Stimulated activated CD8-positive, alpha-beta memory T cell treated with anti-CD3 and anti-CD28 coated beads, Interleukin-7, amount 100 ng/mL, for 48 hours (primary cell): ENCODE measurements around the gene SRBD1.

Experiments
- DNase-seq, 2 donors: peaks; one replicate each; pipeline ENCODE4 v3.0.0-alpha.2; 2020; ENCODE audit warnings: low read depth in 1 of 2; ENCODE audit errors: extremely low read depth in 1 of 2

SRBD1 gene

DNA sequence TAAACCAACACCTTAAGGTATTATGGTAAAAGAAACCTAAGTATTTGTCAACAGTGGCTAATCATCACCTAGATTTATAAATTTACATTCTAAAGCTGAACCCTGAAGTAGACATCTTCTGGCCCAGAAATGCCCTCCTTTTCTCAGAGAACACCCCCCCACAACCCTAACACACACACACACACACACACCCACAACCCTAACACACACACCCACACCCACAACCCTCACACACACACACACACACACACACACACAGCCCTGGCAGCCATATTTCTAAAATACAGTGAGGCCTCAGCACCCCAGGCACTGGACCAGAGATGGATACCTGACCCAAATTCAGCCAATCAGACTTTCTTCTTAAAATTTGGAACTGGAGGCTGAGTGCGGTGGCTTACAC lies 14.3 kb downstream of the SRBD1 start:
- DNase-seq, result no peak

DNA sequence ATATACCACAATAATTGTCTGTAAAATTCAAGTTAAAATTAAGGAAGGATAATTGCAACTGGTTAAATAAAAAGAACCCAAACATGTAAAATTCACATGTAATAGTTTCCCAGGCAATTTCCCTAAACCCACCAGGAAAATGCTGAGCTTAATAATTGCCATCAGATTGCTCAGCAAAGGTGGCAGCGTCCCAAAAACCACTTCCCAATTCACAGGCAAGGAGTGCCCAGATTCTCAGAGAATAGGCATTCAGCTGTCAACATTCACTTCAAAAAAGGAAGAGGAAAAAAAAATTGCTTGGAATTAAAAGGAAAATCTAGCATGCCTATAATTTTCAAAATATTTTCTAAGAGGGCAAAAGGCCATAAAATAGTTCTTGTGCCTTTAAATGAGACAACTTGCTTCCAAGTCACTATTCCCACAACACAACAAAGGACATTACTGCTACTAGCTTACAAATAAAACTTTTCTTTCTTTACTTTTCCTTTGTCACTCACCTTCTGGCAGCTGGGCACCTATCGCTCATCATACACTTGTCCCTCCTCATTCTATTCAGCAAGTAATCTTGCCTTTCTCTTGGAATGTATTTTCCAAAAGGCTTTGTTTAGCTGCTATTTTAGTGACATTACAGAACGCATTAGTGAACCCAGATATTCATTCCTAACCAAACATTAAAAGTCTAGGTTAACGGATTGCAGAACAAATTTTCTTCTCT lies 15.2 kb downstream of the SRBD1 start:
- DNase-seq, result no peak

DNA sequence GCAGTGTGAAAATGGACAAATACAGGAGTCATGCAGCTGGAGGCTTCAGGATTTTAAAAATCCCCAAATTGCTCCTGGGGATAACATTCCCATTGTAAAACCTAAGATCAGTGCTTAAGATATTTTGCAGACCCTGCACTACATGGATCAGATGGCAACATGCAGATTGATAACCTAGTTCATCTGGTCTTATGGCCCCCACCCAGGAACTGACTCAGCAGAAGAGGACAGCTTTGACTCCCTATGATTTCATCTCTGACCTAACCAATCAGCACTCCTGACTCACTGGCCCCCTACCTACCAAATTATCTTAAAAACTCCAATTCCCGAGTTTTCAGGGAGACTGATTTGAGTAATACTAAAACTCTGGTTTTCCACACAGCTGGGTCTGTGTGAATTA lies 20.0 kb downstream of the SRBD1 start:
- DNase-seq, result no peak

DNA sequence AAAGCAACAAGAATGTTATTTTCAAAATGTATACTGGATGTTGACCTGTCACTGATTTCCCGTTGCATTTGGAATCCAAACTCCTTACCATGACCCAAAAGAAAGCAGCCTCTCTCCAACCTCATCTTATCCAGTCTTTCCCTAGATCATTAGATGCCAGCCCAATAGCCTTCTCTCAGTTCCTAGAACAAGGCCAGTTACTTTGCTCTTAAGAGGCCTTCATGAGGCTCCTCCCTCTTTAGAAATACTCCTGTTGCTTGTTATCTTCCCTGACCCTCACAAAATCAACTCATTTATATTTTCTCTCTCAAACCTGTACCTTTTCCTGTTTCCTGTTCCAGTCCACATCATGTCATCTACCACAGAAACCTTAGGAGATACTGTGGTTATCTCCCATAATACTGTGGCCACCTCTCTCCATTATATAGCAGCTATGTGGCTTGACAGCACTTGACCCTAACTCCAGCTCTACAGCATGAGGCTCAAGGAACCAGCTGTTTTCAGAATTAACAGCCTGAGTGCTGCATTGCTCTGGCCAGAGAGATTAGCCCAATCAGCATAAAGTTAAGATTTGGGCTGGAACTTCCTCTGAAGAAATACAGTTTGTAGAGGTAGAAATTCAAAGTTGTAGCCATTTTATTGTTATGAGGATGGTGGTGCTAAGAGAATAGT lies 22.8 kb downstream of the SRBD1 start:
- no peak for DNase-seq

DNA sequence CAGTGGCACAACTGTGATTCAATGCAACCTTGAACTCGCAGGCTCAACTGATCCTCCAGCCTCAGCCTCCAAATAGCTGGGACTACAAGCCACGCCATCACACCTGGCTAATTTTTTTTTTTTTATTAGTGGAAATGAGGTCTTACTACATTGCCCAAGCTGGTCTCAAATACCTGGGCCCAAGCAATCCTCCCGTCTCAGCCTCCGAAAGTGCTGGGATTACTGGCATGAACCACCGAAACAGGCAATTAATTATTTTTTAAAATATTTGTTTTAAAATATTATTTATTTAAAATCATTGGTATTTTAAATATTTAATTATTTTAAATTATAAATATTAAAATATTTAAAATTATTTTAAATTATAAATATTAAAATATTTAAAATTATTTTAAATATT lies 24.5 kb downstream of the SRBD1 start:
- no peak for DNase-seq

DNA sequence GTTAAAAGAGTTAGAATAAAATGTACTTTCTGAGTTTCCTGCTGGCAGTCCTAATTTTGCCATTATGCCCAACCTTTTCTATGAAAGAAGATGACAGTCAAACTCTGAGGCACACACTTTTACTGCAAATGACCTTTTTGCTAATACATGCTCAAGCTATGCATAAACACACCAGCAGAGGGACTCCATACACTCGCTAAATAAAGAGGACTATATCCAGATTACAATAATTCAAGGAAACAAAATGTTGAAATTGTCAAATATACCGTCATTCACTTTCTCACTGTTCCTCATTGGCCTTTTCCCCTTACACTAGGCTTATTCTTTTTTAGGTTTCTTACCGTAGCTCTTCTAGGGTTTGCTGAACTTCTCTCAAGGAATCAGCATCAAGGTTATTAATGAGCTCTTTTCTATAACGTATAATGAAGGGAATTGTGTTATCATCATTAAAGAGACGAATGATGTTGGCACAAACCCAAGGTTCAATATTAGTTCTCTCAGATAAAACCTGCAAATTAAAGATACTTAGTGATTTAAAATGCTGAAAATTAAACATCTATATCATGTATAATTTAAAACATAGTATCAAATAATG lies 25.7 kb downstream of the SRBD1 start:
- no peak for DNase-seq

DNA sequence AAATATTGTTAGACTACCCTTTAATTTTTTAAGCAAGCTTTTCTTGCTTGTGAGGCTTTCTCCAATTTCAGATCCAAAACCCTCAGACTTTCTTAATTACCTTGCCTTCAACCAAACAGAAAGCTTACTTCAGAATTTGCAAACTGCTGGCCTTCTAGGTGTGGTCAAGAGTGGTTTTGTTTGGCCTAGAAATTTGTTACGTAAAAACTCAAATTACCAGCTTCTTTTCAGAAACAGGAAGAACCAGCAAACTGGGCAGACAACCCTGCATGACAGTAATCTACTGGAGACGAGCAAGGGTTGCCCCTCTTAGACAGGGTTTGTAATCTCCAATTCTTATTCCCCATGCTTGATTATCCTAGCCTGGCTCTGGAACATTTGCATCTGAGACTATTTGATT lies 27.1 kb downstream of the SRBD1 start:
- DNase-seq, result no peak

DNA sequence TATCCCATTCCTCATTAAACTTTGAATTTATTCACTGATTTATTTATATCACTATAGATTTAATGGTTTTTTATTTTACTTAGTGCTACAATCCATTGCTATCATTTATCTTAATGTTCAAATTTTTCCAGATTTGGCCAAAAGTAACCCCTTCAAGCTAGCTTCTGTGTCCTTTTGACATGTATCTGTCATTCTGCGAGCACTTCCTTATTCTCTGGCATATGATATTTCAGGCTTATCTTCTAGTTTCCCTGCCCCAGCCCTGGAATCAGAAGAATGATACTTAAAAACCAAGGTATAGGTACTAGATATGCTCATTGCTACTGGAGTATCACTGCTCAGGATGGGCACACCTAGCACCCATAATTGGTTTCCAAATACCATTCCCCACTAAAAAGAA lies 28.5 kb downstream of the SRBD1 start:
- no peak for DNase-seq

DNA sequence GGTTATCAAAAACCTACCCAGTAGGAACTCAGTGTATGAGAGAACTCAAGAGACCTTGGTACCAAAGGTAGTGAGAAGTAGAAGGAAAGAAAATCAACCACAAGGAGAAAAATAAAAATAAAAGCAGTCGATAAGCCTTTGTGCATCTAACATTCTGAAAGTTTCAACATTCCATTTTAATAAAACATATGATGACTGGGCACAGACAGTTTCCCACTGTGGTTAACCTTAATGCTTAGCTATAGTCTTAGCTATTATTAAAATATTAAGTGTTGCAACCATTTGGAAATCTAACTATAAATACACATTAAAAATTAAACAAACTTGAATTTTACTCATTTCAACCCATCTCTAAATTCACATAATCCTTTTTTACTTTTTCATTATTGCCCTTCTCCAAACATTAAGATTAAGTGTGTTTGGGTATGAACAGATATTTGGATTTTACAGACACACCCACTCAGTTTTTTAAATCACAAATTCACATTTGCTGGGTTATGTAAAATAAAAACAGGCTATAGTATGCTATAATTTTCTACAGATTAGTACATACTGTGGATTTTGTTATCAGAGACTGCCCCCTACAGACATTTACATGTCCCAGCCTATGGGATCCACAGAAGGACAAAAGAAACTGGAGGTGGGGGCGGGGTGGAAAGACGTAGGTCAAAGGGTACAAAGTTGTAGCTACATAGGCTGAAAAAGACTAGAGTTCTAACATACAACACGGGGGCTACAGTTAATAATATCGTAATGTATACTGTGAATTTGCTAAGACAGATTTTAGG lies 32.8 kb downstream of the SRBD1 start:
- DNase-seq, result no peak

DNA sequence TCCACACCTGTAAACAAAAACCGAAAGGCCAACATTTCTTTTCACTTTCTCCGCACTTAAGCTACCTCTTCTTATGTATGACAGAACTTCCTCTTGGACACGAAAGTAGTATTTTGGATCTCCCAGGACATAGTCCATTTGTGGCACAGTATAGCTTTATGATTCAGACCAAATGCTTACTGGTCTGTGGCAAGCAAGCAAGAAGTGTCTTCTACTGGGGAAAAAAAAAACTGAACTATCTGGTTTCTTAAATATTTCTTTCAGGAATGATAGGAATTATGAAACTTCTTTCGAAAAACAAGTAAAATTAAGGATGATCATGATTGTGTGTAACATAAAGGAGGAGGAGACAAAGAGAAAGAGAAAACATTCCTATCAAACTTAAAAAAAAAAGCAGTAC lies 33.6 kb downstream of the SRBD1 start:
- DNase-seq, result no peak

DNA sequence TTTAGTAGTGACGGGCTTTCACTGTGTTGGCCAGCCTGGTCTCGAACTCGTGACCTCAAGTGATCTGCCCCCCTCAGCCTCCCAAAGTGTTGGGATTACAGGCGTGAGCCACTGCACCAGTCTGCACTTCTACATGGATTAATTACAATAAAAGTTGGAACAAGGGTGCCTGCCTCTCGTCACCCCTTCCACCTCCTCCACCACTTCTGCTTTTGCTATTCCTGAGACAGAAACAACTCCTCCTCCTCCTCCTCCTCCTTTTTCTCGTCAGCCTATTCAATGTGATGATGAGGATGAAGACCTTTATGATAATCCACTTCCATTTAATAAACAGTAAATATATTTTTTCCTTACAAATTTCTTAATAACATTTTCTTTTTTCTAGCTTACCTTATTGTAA lies 35.2 kb downstream of the SRBD1 start:
- DNase-seq, result no peak

DNA sequence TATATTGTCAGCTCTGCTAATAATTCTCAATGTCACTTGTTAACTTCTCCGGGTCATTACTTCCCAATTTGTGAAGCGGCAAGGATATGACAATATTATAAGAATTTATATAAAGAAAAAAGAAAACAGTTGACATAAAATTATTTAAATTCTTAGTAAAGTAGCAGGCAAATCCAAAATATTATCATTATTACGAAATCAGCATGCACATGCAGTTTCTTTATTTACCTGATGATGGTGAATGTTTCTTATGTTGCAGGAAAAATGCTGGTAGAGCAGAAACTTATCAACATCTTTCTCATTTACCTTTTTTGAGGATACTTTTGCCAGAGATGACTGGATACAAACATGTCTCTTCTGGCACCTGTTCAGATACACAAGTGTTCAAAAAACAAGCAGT lies 38.1 kb downstream of the SRBD1 start:
- DNase-seq, result no peak

DNA sequence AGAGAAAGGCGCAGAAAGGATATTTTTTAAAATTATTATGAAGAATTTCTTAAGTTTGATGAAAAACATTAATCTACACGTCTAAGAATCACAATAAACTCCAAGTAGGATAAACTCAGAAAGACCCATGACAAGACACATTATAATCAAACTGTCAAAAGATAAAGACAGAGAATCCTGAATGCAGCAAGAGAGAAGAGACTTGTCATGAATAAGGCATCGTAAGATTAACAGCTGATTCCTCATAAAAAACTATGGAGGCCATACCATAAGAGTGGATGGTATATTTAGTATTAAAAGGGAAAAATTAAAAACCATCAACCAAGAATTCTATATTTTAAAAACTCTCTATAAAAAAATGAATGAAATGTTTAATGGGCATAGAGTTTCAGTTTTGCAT lies 39.1 kb downstream of the SRBD1 start:
- no peak for DNase-seq

DNA sequence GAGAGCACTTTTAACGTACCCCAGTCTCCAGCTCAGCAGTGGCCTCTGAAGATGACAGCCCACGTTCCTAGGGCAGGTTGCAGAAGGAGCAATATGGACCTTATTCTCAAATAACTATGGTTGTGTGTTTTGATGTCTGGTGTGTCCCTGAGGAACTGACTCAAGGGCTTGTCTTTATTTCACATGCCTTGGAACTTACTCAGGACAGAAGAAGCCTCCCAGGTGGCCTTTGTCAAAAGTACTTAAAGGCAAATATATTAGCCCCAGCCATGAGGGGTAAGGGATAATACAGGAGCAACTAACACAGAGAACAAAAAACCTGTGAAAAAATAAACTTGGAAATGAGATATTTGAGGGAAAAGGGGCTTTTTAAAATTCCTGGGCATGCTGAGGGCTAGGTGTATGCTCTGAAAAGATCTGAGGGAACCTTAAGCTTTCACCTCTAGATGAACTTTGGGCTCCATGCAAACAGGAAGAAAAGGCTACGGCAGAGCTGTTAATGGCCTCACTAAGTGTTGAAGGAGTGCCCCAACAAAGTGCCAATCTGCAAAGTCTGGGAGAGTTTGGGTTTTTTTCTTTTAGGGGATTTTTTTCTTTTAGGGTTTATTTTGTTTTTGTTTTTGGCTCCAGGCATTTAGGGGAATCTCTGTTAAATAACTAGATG lies 40.3 kb downstream of the SRBD1 start:
- DNase-seq, result no peak

DNA sequence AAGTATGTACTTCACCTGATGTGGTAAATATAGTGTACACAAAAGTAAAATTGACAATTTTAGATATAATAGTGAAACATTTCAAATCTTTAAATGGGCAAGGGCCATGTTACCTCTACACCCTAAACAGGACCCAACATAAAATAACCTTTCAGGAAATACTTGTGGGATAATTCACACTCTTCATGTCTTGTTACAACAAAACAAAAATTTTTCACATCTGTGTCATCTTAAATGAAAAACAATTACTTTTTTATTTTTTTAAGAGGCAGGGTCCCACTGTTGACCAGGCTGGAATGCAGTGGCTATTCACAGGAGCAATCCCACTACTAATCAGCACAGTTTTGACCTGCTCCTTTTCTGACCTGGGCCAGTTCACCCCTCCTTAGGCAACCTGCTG lies 42.1 kb downstream of the SRBD1 start:
- DNase-seq, result no peak

DNA sequence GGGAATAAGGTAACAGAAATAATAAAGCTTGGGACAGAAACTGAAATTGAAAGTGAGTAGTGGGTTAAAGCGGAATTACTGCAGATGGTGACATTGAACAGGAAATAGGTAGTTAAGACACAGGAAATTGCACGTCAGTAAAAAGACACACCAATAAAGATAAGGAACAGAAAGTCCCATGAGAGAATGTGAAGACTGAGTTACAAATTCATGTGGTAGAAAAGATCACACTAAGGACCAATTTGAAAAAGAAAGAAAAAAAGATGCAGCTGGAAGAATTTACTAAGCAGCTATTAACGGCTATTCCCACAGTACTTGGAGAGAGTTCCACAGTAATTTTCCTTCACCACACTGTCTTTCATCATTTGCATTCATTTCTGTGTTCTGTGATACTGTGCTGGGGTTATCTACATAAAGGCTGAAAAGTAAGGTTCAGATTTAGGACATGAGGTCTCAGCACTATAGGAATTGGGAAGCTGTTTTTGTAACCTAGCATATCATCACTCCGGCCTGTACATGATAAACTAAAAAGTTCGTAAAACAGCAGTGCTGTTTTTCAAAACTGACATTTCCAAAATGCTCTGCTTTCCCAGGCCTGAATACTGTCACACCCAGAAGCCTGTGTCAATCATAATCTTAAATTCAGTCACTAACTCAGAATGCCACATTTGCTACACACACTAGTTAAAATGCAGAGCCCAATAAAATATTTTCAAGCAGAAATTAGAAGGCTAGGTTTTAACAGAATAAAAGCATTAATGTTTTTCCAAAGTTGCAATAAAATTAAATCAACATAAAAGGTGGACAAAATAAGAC lies 42.9 kb downstream of the SRBD1 start:
- DNase-seq, result no peak

DNA sequence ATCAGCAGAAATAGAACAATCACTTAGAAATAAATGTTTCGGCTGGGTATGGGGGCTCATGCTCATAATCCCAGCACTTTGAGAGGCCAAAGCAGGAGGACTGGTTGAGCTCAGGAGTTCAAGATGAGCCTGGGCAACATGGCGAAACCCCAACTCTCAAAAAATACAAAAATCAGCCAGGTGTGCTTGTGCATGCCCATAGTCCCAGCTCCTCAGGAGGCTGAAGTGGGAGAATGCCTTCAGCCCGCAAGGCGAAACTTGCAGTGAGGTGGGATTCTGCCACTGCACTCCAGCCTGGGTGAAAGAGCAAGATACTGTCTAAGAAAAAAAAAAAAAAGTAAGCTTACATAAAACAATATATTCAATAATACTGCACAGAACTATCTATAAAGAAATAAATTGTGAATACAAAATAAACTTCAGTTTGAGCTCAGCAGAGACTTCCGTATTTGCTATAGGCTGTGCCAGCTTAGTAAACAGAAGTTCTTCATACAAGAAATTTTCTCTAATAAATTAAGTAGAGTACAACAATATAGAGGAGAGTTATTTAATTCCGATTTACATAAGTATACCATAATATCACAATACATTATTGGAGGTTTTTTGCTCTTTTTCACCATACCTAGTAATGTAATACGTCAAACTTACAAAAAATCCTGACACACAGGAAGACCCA lies 43.6 kb downstream of the SRBD1 start:
- DNase-seq, result no peak

DNA sequence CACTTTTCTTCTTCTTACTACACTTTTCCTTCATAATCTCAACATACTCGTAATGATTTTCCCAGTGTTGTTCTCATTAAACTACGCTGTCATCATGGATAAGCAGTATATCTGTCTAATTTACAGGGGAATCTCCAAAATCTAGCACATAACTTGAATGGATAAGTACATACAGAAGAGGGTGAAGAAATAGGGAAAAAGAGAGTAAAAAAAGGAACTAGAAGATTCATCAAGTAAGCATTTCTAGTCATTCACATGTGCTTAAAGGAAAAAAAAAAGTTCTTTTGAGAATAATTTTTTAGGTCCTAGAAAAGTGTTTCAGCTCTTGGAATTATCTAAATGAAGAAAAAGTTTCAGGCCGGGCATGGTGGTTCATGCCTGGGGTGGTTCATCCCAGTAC lies 51.6 kb downstream of the SRBD1 start:
- DNase-seq, result no peak

DNA sequence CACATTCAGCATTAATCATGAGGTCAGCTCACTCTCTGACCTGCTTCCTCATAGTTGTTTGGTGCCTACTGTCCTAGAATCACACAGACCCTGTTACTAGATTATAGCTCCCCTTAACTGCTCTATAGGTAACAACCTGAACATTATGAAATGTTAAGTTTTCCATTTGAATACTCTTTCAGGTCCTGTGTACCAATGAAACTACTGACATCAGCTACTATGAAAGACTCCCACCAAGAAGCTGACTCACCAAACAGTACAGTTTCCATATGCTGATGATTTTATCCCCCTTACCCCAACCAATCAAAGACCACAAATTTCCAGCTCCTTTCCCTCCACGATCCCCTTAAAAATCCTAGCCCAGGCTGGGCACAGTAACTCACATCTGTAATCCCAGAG lies 56.3 kb downstream of the SRBD1 start:
- no peak for DNase-seq
